ENCODE results near the gene LACTBL1.

DNA sequence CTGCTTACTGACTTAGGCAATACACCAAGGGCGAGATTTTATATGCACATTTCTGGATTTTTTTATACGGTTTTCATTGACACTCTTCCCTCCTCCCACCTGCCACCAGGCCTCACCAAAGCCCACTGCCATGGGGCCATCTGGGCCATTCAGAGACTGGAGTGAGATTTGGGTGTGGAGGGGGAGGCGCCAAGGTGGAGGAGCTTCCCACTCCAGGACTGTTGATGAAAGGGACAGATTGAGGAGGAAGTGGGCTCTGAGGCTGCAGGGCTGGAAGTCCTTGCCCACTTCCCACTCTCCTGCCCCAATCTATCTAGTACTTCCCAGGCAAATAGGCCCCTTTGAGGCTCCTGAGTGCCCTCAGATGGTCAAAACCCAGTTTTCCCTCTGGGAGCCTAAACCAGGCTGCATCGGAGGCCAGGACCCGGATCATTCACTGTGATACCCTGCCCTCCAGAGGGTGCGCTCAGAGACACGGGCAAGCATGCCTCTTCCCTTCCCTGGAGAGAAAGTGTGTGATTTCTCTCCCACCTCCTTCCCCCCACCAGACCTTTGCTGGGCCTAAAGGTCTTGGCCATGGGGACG lies 57.9 kb downstream of the LACTBL1 start:
- no peak for TF ChIP-seq POLR2AphosphoS5 (IDR thresholded peaks at IDR 0.05; ENCODE audit: borderline replicate concordance, low read depth, low read length)
- no peak for TF ChIP-seq EZH2 (IDR thresholded peaks at IDR 0.05)
